HG03280 (cell line): ENCODE data around the gene POPDC2.
A peak's percentile ranks its signal among the peaks of the same experiment; 100 is the strongest.

ENCODE experiments used
- ATAC-seq: cut with Tn5 transposase; IDR thresholded peaks from one replicate; pipeline ENCODE4 v1.9.1; 2021; ENCODE audit warnings: mild to moderate bottlenecking, moderate library complexity; ENCODE audit not compliant: unreplicated experiment

Gene POPDC2

GRCh38 chr3:119642746-119643473, 17.5 kb downstream of the POPDC2 start:
- no peak for ATAC-seq

- no peak for ATAC-seq
Observed at GRCh38 chr3:119641416-119641815, 19.0 kb downstream of the POPDC2 start.

- no peak for ATAC-seq
Observed at GRCh38 chr3:119639494-119640350, 20.7 kb downstream of the POPDC2 start.

- peak; percentile 39 for ATAC-seq
Observed at GRCh38 chr3:119637679-119638477, 22.5 kb downstream of the POPDC2 start.

GRCh38 chr3:119636891-119637611, 23.3 kb downstream of the POPDC2 start:
- ATAC-seq: no peak

GRCh38 chr3:119636249-119636648, 24.1 kb downstream of the POPDC2 start:
- no peak for ATAC-seq

GRCh38 chr3:119635719-119636118, 24.7 kb downstream of the POPDC2 start:
- ATAC-seq: no peak

- no peak for ATAC-seq
Observed at GRCh38 chr3:119632829-119633228, 27.6 kb downstream of the POPDC2 start.

GRCh38 chr3:119632216-119632615, 28.2 kb downstream of the POPDC2 start:
- no peak for ATAC-seq

GRCh38 chr3:119631516-119631915, 28.9 kb downstream of the POPDC2 start:
- ATAC-seq: no peak

- no peak for ATAC-seq
Observed at GRCh38 chr3:119630880-119631329, 29.5 kb downstream of the POPDC2 start.

- ATAC-seq: no peak
Observed at GRCh38 chr3:119630128-119630879, 30.1 kb downstream of the POPDC2 start.

- ATAC-seq: peak; percentile 30
Observed at GRCh38 chr3:119628816-119629445, 31.5 kb downstream of the POPDC2 start.

- peak; percentile 52 for ATAC-seq
Observed at GRCh38 chr3:119628390-119628789, 32.0 kb downstream of the POPDC2 start.

GRCh38 chr3:119627461-119627860, 32.9 kb downstream of the POPDC2 start:
- ATAC-seq: no peak

GRCh38 chr3:119626196-119626595, 34.2 kb downstream of the POPDC2 start:
- ATAC-seq: no peak

- no peak for ATAC-seq
Observed at GRCh38 chr3:119625451-119626153, 34.8 kb downstream of the POPDC2 start.

GRCh38 chr3:119624002-119624720, 36.2 kb downstream of the POPDC2 start:
- no peak for ATAC-seq
